MM.1S (cell line): ENCODE data around the gene TAPBP.

ENCODE experiments used
- DNase-seq: peaks from one replicate; pipeline ENCODE4 v3.0.0-alpha.2; 2015
- H2AFZ ChIP-seq: fragments of 300-600 bp; sonication (generic); 2 replicates; pipeline ENCODE4 v1.6.0; 2016; ENCODE audit warnings: antibody characterized with exemption, low read length
- H3F3A ChIP-seq: fragments of 300-600 bp; sonication (generic); 2 replicates; pipeline ENCODE4 v1.6.1; 2016; ENCODE audit warnings: mild to moderate bottlenecking, antibody characterized with exemption, low read length, moderate library complexity, mixed read lengths; ENCODE audit not compliant: insufficient read depth
- H3K27ac ChIP-seq: fragments of 300-600 bp; sonication (generic); 2 replicates; pipeline ENCODE4 v1.5.1; 2016; ENCODE audit warnings: mild to moderate bottlenecking, low read length
- H3K27me3 ChIP-seq: fragments of 300-600 bp; sonication (generic); replicated peaks from 2 replicates; pipeline ENCODE4 v1.6.0; 2016; ENCODE audit warnings: low read length; ENCODE audit not compliant: insufficient read depth
- H3K36me3 ChIP-seq: fragments of 300-600 bp; sonication (generic); replicated peaks from 2 replicates; pipeline ENCODE4 v1.6.1; 2016; ENCODE audit warnings: mild to moderate bottlenecking, low read length, mixed read lengths; ENCODE audit not compliant: insufficient read depth
- H3K4me1 ChIP-seq: fragments of 300-600 bp; sonication (generic); 2 replicates; pipeline ENCODE4 v1.6.1; 2016; ENCODE audit warnings: low read length, mixed read lengths
- H3K4me2 ChIP-seq: fragments of 300-600 bp; sonication (generic); 2 replicates; pipeline ENCODE4 v1.6.0; 2016; ENCODE audit warnings: low read depth, low read length
- H3K4me3 ChIP-seq: fragments of 300-600 bp; sonication (generic); 2 replicates; pipeline ENCODE4 v1.5.1; 2016; ENCODE audit warnings: low read length, mixed read lengths
- H3K79me2 ChIP-seq: fragments of 300-600 bp; sonication (generic); 2 replicates; pipeline ENCODE4 v1.6.1; 2016; ENCODE audit warnings: mixed run types, low read length, mixed read lengths
- H3K9ac ChIP-seq: fragments of 300-600 bp; sonication (generic); 2 replicates; pipeline ENCODE4 v1.6.1; 2016; ENCODE audit warnings: low read length, mixed read lengths
- H3K9me2 ChIP-seq: fragments of 300-600 bp; sonication (generic); replicated peaks from 2 replicates; pipeline ENCODE4 v1.6.1; 2016; ENCODE audit warnings: mild to moderate bottlenecking, low read length, mixed read lengths; ENCODE audit not compliant: insufficient read depth
- H3K9me3 ChIP-seq: fragments of 300-600 bp; sonication (generic); replicated peaks from 2 replicates; pipeline ENCODE4 v1.6.1; 2016; ENCODE audit warnings: mild to moderate bottlenecking, low read length, mixed read lengths; ENCODE audit not compliant: insufficient read depth
- H4K20me1 ChIP-seq: fragments of 300-600 bp; sonication (generic); 2 replicates; pipeline ENCODE4 v1.6.1; 2016; ENCODE audit warnings: mild to moderate bottlenecking, low read length, moderate library complexity, mixed read lengths; ENCODE audit not compliant: insufficient read depth
- EZH2 ChIP-seq: fragments of 300-600 bp; sonication (generic); optimal IDR thresholded peaks from 2 replicates; pipeline ENCODE3; 2017; ENCODE audit warnings: low read depth, mild to moderate bottlenecking, antibody characterized with exemption, low read length, mixed read lengths
- EZH2phosphoT487 ChIP-seq: fragments of 300-600 bp; sonication (generic); IDR thresholded peaks from 2 replicates; pipeline ENCODE4 v1.6.1; 2018; ENCODE audit warnings: antibody characterized with exemption, low read length
- TF ChIP-seq, protein P1 (sequence below): fragments of 300-600 bp; sonication (generic); IDR thresholded peaks from 2 replicates; pipeline ENCODE4 v1.5.1; 2016; ENCODE audit warnings: antibody characterized with exemption, low read length, mixed read lengths

TAPBP gene

DNA sequence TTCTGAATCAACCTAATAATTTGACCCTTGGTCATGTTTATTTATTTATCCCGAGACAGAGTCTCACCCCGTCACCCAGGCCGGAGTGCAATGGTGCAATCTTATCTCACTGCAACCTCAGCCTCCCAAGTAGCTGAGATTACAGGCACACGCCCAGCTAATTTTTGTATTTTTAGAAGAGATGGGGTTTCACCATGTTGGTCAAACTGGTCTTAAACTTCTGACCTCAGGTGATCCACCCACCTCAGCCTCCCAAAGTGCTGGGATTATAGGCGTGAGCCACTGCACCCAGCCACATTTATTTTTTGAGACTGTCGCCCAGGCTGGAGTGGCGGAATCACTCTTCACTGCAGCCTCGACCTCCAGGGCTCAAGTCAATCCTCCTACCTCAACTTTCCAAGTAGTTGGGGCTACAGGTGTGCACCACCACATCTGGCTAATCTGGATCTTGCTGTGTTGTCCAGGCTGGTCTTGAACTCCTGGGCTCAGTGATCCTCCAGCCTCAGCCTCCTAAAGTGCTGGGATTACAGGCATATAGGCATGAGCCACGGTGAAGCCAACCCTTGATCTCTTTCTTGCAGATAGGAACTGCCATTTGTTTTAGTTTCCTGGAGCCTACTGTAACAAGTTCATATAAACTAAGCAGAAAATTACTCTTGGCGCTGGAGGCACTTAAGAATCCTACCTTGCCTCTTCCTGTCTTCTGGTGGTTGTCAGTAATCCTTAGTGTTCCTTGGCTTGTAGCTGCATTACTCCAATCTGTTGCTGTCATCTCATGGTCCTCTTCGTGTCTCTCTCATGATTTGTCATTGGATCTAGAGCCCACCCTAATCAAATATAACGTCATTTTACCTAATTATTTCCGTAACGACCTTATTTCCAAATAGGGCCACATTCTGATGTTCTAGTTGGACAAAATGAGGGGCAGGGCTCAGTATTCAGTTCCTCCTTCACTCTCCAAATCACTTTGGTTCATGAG, 39.7 kb downstream of the TAPBP start:
- H3F3A ChIP-seq: peaks cover 64% of the 10 kb centered on the region
- DNase-seq: no peak

DNA sequence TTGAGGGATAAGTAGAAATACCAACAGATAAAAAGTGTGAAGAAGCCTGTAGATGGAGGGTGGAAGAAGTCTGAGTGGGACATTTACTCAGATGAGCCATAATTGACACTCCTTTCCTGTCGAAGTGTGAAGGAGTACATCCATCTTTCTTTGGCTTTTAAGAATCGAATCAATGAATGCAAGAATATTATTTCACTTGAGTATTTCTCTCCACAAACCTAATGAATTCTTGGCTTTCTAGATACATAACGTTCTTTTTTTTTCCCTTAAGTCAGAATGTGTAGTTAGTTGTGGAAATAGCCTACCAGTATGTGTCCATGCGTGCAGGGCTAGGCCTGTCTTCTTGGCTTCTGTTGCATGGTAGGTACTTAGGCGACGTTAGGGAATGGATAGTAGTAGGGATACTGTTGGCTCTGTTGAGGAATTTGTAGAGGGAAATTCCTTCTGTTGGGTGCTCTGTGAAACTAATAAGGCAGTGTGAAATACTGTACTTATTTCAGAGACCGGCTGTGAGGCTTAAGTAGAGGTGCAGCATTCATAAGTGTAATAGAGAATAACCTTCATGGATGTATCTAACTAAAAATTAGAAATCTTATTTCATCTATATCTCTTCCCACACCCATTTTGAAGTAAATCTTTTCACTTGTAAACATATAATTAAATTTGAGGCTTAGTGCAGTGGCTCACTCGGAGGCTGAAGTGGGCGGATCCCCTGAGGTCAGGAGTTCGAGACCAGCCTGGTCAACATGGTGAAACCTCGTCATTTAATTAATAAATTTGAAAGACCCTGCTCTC, 40.6 kb downstream of the TAPBP start:
- Histone ChIP-seq H3K4me2 (peak overlapping the region; percentile 71), H4K20me1 (peaks cover 25% of the 10 kb centered on the region), H3K9me2 (no peaks in the 10 kb centered on the region), H3K9ac (peak overlapping the region; percentile 93), H3K36me3 (peaks cover 7% of the 10 kb centered on the region; the same call in 1 of the 2 replicates), H3K27ac (peak overlapping the region; percentile 65; the same call in 1 of the 2 replicates), H2AFZ (no peak overlapping the region), H3K27me3 (no peaks in the 10 kb centered on the region), H3K4me1 (peaks cover 9% of the 10 kb centered on the region), H3K9me3 (no peaks in the 10 kb centered on the region), H3K79me2 (peaks cover 60% of the 10 kb centered on the region), H3F3A (peaks cover 62% of the 10 kb centered on the region), H3K4me3 (peak overlapping the region; percentile 91)
- TF ChIP-seq, protein P1, sequence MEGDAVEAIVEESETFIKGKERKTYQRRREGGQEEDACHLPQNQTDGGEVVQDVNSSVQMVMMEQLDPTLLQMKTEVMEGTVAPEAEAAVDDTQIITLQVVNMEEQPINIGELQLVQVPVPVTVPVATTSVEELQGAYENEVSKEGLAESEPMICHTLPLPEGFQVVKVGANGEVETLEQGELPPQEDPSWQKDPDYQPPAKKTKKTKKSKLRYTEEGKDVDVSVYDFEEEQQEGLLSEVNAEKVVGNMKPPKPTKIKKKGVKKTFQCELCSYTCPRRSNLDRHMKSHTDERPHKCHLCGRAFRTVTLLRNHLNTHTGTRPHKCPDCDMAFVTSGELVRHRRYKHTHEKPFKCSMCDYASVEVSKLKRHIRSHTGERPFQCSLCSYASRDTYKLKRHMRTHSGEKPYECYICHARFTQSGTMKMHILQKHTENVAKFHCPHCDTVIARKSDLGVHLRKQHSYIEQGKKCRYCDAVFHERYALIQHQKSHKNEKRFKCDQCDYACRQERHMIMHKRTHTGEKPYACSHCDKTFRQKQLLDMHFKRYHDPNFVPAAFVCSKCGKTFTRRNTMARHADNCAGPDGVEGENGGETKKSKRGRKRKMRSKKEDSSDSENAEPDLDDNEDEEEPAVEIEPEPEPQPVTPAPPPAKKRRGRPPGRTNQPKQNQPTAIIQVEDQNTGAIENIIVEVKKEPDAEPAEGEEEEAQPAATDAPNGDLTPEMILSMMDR: no peak
- no peak for DNase-seq

More for the DNA sequence above, 39.7 kb downstream of the TAPBP start:
- no peak overlapping the region for H3K4me3 ChIP-seq
- peak overlapping the region; percentile 71; the same call in 1 of the 2 replicates for H3K4me2 ChIP-seq
- no peaks in the 10 kb centered on the region for H3K27me3 ChIP-seq
- no peak overlapping the region for H2AFZ ChIP-seq
- H3K27ac ChIP-seq: no peak overlapping the region
- peaks cover 9% of the 10 kb centered on the region for H3K4me1 ChIP-seq
- H3K9ac ChIP-seq: no peak overlapping the region
- peaks cover 60% of the 10 kb centered on the region for H3K79me2 ChIP-seq
- no peak for TF ChIP-seq EZH2
- TF ChIP-seq, protein P1: no peak
- TF ChIP-seq EZH2phosphoT487: no peak
- H4K20me1 ChIP-seq: peaks cover 25% of the 10 kb centered on the region
- H3K36me3 ChIP-seq: peaks cover 7% of the 10 kb centered on the region; the same call in 1 of the 2 replicates
- H3K9me3 ChIP-seq: no peaks in the 10 kb centered on the region
- H3K9me2 ChIP-seq: no peaks in the 10 kb centered on the region

DNA sequence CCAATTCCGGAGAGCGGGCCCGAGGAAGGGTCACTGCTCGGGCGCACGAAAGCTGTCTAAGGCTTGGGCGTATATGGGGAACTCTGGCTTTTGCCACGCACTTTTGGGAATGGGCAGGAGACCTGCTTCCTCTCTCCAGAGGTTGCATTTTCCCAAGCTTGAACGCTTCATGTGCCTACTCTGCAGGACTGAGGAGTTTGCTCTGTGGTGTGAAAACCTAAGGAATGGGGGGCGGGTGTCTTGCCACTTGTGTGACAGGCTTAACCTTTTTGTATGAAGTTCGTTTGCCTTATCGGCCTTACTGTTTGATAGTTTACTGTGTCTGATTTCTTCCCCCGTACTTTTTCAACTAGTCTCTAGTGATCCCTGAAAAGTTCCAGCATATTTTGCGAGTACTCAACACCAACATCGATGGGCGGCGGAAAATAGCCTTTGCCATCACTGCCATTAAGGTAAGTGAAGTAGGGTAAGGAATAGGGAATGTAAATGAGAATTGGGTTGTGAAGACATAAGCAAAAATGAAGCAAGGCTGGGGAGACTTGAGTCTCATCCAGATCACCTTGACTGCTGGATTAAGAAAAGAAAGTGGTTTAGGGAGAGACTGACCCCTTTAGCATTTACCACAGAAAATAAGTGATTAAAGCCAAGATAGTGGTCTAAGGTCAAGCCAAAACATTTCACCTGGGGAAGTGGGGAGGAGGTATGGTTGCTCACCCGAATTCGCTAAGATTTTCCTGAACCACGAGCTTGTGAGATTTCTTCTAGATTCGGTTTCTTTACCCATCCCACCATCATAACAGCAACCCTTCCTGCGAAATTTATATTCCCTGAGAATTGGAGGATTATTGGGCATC, 41.4 kb downstream of the TAPBP start:
- peaks cover 9% of the 10 kb centered on the region for H3K4me1 ChIP-seq
- no peak for TF ChIP-seq EZH2phosphoT487
- TF ChIP-seq, protein P1: no peak
- TF ChIP-seq EZH2: no peak
- H3K36me3 ChIP-seq: peaks cover 12% of the 10 kb centered on the region; the same call in 1 of the 2 replicates

More for the DNA sequence above, 41.4 kb downstream of the TAPBP start:
- peak overlapping the region; percentile 65 for H3K27ac ChIP-seq
- H3K9me3 ChIP-seq: no peaks in the 10 kb centered on the region
- peak overlapping the region; percentile 71 for H3K4me2 ChIP-seq
- peak overlapping the region; percentile 93 for H3K9ac ChIP-seq
- H3K79me2 ChIP-seq: peaks cover 60% of the 10 kb centered on the region
- H3K4me3 ChIP-seq: peak overlapping the region; percentile 91
- no peaks in the 10 kb centered on the region for H3K9me2 ChIP-seq
- H2AFZ ChIP-seq: peak overlapping the region; percentile 37; the same call in 1 of the 2 replicates
- no peaks in the 10 kb centered on the region for H3K27me3 ChIP-seq
- DNase-seq: no peak
- H4K20me1 ChIP-seq: peaks cover 23% of the 10 kb centered on the region
- peaks cover 54% of the 10 kb centered on the region for H3F3A ChIP-seq
